Stromal cell of bone marrow (primary cell): ENCODE data around the gene MYZAP.

Source experiments
- DNase-seq: peaks from one replicate; pipeline ENCODE4 v3.0.0-alpha.2; 2012; ENCODE audit warnings: low read depth

Gene MYZAP

GRCh38 chr15:57563416-57563815, 28.3 kb upstream of the MYZAP start:
- DNase-seq, result no peak

GRCh38 chr15:57565311-57565710, 26.4 kb upstream of the MYZAP start:
- DNase-seq, result no peak

- no peak for DNase-seq
These were observed 24.9 kb upstream of the MYZAP start for GRCh38 chr15:57566834-57567233.

GRCh38 chr15:57567891-57568290, 23.8 kb upstream of the MYZAP start:
- no peak for DNase-seq

- DNase-seq, result no peak
These were observed 23.4 kb upstream of the MYZAP start for GRCh38 chr15:57568299-57568698.

GRCh38 chr15:57570340-57570739, 21.4 kb upstream of the MYZAP start:
- no peak for DNase-seq

- DNase-seq, result no peak
These were observed 20.7 kb upstream of the MYZAP start for GRCh38 chr15:57570994-57571393.

- DNase-seq, result no peak
These were observed 20.0 kb upstream of the MYZAP start for GRCh38 chr15:57571725-57572124.

GRCh38 chr15:57572468-57572867, 19.2 kb upstream of the MYZAP start:
- DNase-seq, result no peak

GRCh38 chr15:57573151-57573550, 18.6 kb upstream of the MYZAP start:
- DNase-seq, result no peak

GRCh38 chr15:57575363-57575762, 16.3 kb upstream of the MYZAP start:
- no peak for DNase-seq

GRCh38 chr15:57578288-57578900, 13.3 kb upstream of the MYZAP start:
- no peak for DNase-seq

- DNase-seq, result no peak
These were observed 11.3 kb upstream of the MYZAP start for GRCh38 chr15:57580428-57580827.

GRCh38 chr15:57580866-57581265, 10.8 kb upstream of the MYZAP start:
- DNase-seq, result no peak

GRCh38 chr15:57582090-57582489, 9.6 kb upstream of the MYZAP start:
- no peak for DNase-seq

- no peak for DNase-seq
These were observed 8.4 kb upstream of the MYZAP start for GRCh38 chr15:57583282-57583681.

- no peak for DNase-seq
These were observed 8.0 kb upstream of the MYZAP start for GRCh38 chr15:57583720-57584119.

- no peak for DNase-seq
These were observed 4.9 kb upstream of the MYZAP start for GRCh38 chr15:57586661-57587424.

GRCh38 chr15:57589281-57589680, 2.4 kb upstream of the MYZAP start:
- DNase-seq, result no peak

GRCh38 chr15:57589754-57590153, 1.9 kb upstream of the MYZAP start:
- DNase-seq, result no peak

GRCh38 chr15:57591237-57591821, 375 bp upstream of the MYZAP start:
- DNase-seq, result no peak

- DNase-seq, result no peak
These were observed 722 bp downstream of the MYZAP start for GRCh38 chr15:57592426-57592825.

- no peak for DNase-seq
These were observed 1.2 kb downstream of the MYZAP start for GRCh38 chr15:57592836-57593420.
